ENCODE data around the gene BAG1. TPM values are rescaled to one million over a fixed set of nuclear protein-coding genes. Genes with fewer than 3 reads are reported as not detected.

The BAG1 gene
- total RNA-seq, 2 experiments from 2014 or later, result 47.9 to 65.8 TPM

DNA sequence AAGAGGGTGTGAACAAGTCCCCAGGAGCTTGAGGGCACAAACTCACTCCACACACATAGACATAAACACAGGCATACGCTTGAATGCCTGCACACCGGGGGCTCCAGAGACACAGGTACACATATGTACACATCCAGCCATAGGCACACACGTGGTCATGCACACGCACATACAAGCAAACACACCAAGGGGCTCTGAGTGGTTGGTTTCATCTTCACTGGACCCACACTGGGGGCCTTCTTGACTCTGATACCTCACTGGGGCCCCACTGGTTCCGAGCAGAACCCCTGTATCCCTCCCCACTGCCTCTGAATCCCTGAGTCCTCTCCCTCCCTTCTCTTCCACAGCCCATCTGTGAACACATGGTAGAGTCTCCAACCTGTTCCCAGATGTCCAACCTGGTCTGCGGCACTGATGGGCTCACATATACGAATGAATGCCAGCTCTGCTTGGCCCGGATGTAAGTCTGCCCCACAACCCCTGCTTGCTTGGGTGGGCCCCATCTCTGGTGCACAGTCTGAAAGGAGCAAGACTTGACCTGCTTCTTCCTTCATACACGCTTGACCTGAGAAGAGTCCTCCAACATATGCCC lies 18.1 kb downstream of the BAG1 start:
- ChIA-PET CTCF (no interaction called here), POLR2A (interaction anchor here (0.6 kb wide), 1 partner anchor 61 kb away, joined by 3 read pairs; no protein-coding TSS in a partner anchor)
- Mint-ChIP-seq H3K4me1 (no peaks in the 10 kb centered on the region), H3K27ac (no peak overlapping the region), H3K27me3 (peaks cover 3% of the 10 kb centered on the region), H3K9me3 (ENCODE audit: low read depth) (no peaks in the 10 kb centered on the region), H3K36me3 (ENCODE audit: low read depth) (peaks cover 13% of the 10 kb centered on the region), H3K4me3 (no peak overlapping the region)
- intact Hi-C loops (cut with DNase I, micrococcal nuclease), result loop anchor here in 1 of 2 experiments (5.0 kb wide), 1 partner anchor 59 kb away; no protein-coding TSS in a partner anchor
- ATAC-seq (no peak), DNase-seq (no peak)

DNA sequence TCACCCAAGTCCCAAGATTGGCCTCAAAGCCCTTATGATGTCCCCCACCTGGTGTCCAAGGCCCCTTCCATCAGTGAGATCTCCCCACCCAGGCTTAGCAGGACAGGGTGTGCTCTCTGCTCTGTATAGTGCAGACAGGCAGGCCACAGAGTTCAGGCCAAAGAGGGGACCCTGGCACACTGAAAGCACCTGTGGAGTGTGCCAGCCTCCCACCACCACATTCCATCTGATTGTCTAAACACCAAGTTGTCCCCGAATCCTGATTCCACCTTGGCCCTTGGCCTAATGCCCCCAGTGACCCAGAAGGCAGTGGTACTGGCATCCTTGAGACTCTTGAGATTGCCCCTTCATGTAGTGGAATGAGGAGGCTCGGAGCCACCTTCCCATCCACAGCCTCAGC lies 19.2 kb downstream of the BAG1 start:
- no peak overlapping the region for H3K4me3 Mint-ChIP-seq
- no peak overlapping the region for H3K27ac Mint-ChIP-seq
- CTCF ChIA-PET, result interaction anchor here (0.7 kb wide), 1 partner anchor 172 kb away, joined by 3 read pairs; no protein-coding TSS in a partner anchor
- intact Hi-C loops (cut with DNase I, micrococcal nuclease), result loop anchor here in 1 of 2 experiments (5.0 kb wide), 1 partner anchor 58 kb away; no protein-coding TSS in a partner anchor
- H3K9me3 Mint-ChIP-seq (ENCODE audit: low read depth), result no peaks in the 10 kb centered on the region
- H3K36me3 Mint-ChIP-seq (ENCODE audit: low read depth), result peaks cover 11% of the 10 kb centered on the region
- peaks cover 3% of the 10 kb centered on the region for H3K27me3 Mint-ChIP-seq
- ATAC-seq, result no peak
- DNase-seq, result no peak
- POLR2A ChIA-PET, result no interaction called here
- H3K4me1 Mint-ChIP-seq, result no peaks in the 10 kb centered on the region

DNA sequence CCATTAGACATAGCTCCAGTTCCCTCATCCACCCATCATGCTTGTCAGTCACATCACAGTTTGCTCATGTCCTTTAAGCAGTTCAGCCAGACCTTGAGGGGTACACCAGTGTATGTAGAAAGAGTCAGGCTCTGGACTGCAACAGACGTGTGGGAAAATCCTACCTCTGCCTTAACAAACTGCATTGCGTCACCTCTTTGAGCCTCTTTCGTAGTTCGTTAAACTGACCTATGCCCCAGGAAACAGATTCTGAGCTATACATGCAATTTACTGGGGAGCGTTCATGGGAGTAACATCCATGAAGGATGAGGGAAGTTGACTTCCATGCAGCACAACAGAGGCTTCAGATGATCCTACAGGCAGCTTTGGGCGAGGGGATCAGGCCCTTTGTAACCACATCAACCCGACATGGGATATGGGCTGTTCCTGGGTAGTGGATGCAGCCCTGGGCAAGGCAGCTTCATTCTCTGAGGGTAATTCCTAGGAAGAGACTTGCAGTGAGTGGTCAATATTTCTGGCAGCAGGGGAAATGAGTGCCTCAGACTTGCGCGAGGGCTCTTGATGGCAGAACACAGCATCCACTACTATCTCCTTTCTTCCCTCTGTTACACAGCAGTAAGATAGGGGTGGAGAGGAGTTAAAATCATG lies 20.2 kb downstream of the BAG1 start:
- peaks cover 11% of the 10 kb centered on the region for H3K36me3 Mint-ChIP-seq (ENCODE audit: low read depth)
- peaks cover 3% of the 10 kb centered on the region for H3K27me3 Mint-ChIP-seq
- no peak for DNase-seq
- ChIA-PET POLR2A (interaction anchor here (0.6 to 0.7 kb wide), 2 partner anchors 14 to 664 kb away, joined by 3 read pairs; no protein-coding TSS in a partner anchor), CTCF (interaction anchor here (0.6 to 1.7 kb wide), 4 partner anchors 11 to 180 kb away, joined by 3 to 4 read pairs (median 4); no protein-coding TSS in a partner anchor)
- intact Hi-C loops (cut with DNase I, micrococcal nuclease), result loop anchor here in 1 of 2 experiments (5.0 kb wide), 1 partner anchor 37 kb away; no protein-coding TSS in a partner anchor
- H3K27ac Mint-ChIP-seq, result no peak overlapping the region
- no peaks in the 10 kb centered on the region for H3K9me3 Mint-ChIP-seq (ENCODE audit: low read depth)
- H3K4me3 Mint-ChIP-seq, result no peak overlapping the region
- no peak for ATAC-seq
- H3K4me1 Mint-ChIP-seq, result peaks cover 5% of the 10 kb centered on the region

DNA sequence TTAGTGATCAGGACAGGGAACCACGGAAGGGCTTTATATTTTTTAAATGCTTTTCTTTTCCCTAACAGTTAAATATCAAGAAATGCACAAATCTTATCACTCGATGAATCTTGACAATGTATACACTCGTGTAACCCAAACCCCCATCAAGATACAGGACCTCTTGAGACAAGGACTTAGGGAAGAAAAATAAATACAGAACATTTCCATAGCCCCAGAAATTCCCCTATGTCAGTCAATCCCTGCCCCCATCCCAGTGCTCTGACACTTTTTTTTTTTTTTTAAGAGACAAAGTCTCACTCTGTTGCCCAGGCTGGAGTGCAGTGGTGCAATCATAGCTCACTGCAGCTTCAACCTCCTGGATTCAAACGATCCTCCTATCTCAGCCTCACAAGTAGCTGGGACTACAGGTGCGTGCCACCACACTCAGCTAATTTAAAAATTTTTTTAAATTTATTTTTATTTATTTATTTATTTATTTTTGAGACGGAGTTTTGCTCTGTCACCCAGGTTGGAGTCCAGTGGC lies 21.8 kb downstream of the BAG1 start:
- CTCF ChIA-PET, result interaction anchor here (1.0 to 1.7 kb wide), 4 partner anchors 13 to 132 kb away, joined by 3 to 7 read pairs (median 5); no protein-coding TSS in a partner anchor
- peaks cover 3% of the 10 kb centered on the region for H3K27me3 Mint-ChIP-seq
- peaks cover 5% of the 10 kb centered on the region for H3K4me1 Mint-ChIP-seq
- DNase-seq (no peak), ATAC-seq (no peak)
- no peak overlapping the region for H3K27ac Mint-ChIP-seq
- peaks cover 5% of the 10 kb centered on the region for H3K36me3 Mint-ChIP-seq (ENCODE audit: low read depth)
- H3K9me3 Mint-ChIP-seq (ENCODE audit: low read depth), result no peaks in the 10 kb centered on the region
- POLR2A ChIA-PET, result no interaction called here
- H3K4me3 Mint-ChIP-seq, result no peak overlapping the region
- intact Hi-C loops (cut with DNase I, micrococcal nuclease), result loop anchor here in 1 of 2 experiments (5.0 kb wide), 1 partner anchor 35 kb away; no protein-coding TSS in a partner anchor

DNA sequence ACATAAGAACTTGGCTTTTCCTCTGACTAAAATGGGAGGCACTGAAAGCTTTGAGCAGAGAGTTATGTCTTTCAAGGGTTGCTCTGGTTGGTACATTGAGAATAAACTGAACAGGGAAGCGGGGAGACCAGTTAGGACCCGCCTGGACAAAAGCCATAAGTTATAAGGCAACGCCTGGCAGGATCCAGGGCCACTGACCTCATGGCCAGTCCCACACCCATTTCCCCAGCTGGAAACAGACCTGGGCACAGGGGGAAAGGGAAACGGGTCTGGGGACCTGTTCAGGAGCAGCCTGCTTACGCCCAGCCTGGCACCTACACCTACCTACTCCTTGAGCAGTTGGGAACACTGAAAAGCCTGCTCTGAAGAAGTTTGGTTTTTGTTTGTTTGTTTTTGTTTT lies 23.2 kb downstream of the BAG1 start:
- peaks cover 5% of the 10 kb centered on the region for H3K4me1 Mint-ChIP-seq
- H3K27me3 Mint-ChIP-seq, result peaks cover 3% of the 10 kb centered on the region
- H3K36me3 Mint-ChIP-seq (ENCODE audit: low read depth), result no peaks in the 10 kb centered on the region
- H3K4me3 Mint-ChIP-seq, result no peak overlapping the region
- ATAC-seq (no peak), DNase-seq (no peak)
- H3K9me3 Mint-ChIP-seq (ENCODE audit: low read depth), result no peaks in the 10 kb centered on the region
- no peak overlapping the region for H3K27ac Mint-ChIP-seq
- ChIA-PET POLR2A (no interaction called here), CTCF (interaction anchor here (1.1 to 1.7 kb wide), 3 partner anchors 15 to 862 kb away, joined by 4 to 7 read pairs (median 4); no protein-coding TSS in a partner anchor)
- intact Hi-C loops (cut with DNase I, micrococcal nuclease), result loop anchor here in 1 of 2 experiments (5.0 kb wide), 1 partner anchor 34 kb away; no protein-coding TSS in a partner anchor

DNA sequence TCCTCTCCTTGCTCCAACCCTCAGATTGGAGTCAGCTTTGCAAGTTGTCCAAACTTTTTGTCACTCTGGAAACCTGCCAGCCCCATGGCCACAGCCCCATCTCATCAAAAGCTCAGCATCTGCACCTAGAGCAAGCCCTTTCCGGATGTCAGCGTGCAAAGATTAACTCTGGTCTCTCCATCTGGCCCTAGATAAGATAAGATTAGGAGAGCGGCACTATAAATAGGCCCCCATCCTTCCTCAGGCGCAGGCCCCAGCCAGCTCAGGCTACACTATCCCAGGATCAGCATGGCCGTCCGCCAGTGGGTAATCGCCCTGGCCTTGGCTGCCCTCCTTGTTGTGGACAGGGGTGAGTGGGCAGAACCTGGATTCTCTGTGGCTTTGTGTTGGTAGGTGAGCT lies 24.6 kb downstream of the BAG1 start, which contains the start of gene SPINK4:
TSS of gene SPINK4 (plus strand) at position 247 of the 400 bp plus-strand sequence. CDS start at position 289, 42 bp downstream.
- Mint-ChIP-seq H3K9me3 (ENCODE audit: low read depth) (no peaks in the 10 kb centered on the region), H3K27ac (no peak within 1 kb of the TSS), H3K36me3 (ENCODE audit: low read depth) (no peaks in the 10 kb centered on the region), H3K4me1 (peaks cover 5% of the 10 kb centered on the region), H3K4me3 (no peak within 1 kb of the TSS), H3K27me3 (peaks cover 3% of the 10 kb centered on the region)
- ChIA-PET CTCF (interaction anchor here (0.6 to 1.2 kb wide), 2 partner anchors 14 to 39 kb away, joined by 3 to 4 read pairs; no protein-coding TSS in a partner anchor), POLR2A (interaction anchor here (0.7 kb wide), 1 partner anchor 10 kb away, joined by 3 read pairs; no protein-coding TSS in a partner anchor)
- DNase-seq (no peak), ATAC-seq (no peak)
- intact Hi-C loops (cut with DNase I, micrococcal nuclease), result loop anchor here in 1 of 2 experiments (5.0 kb wide), 1 partner anchor 33 kb away; no protein-coding TSS in a partner anchor

DNA sequence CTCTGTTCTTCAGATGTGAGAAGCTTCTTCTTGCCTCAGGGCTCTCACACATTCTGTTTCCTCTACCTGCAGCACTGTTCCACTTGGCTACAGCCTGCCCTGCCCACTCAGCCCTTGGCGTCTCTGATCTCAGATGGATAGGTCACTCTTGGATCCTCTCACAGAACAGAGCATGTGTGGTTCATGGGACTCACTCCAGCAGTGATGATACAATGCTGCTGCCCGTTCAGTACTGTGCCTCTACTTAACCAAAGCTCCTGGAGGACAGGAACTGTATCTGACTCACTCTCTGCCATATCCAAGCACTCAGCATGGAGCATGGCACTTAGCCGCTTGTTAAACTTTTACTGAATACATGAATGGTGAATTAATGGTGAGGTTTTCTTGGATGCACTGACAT lies 27.9 kb downstream of the BAG1 start:
- peaks cover 5% of the 10 kb centered on the region for H3K4me1 Mint-ChIP-seq
- no peak overlapping the region for H3K4me3 Mint-ChIP-seq
- DNase-seq (no peak), ATAC-seq (no peak)
- H3K27ac Mint-ChIP-seq, result no peak overlapping the region
- no peaks in the 10 kb centered on the region for H3K27me3 Mint-ChIP-seq
- no peaks in the 10 kb centered on the region for H3K9me3 Mint-ChIP-seq (ENCODE audit: low read depth)
- CTCF ChIA-PET, result interaction anchor here (0.6 to 3.1 kb wide), 3 partner anchors 10 to 285 kb away, joined by 4 to 12 read pairs (median 4); no protein-coding TSS in a partner anchor
- POLR2A ChIA-PET, result no interaction called here
- intact Hi-C loops (cut with DNase I, micrococcal nuclease), result no loop called here
- H3K36me3 Mint-ChIP-seq (ENCODE audit: low read depth), result no peaks in the 10 kb centered on the region

DNA sequence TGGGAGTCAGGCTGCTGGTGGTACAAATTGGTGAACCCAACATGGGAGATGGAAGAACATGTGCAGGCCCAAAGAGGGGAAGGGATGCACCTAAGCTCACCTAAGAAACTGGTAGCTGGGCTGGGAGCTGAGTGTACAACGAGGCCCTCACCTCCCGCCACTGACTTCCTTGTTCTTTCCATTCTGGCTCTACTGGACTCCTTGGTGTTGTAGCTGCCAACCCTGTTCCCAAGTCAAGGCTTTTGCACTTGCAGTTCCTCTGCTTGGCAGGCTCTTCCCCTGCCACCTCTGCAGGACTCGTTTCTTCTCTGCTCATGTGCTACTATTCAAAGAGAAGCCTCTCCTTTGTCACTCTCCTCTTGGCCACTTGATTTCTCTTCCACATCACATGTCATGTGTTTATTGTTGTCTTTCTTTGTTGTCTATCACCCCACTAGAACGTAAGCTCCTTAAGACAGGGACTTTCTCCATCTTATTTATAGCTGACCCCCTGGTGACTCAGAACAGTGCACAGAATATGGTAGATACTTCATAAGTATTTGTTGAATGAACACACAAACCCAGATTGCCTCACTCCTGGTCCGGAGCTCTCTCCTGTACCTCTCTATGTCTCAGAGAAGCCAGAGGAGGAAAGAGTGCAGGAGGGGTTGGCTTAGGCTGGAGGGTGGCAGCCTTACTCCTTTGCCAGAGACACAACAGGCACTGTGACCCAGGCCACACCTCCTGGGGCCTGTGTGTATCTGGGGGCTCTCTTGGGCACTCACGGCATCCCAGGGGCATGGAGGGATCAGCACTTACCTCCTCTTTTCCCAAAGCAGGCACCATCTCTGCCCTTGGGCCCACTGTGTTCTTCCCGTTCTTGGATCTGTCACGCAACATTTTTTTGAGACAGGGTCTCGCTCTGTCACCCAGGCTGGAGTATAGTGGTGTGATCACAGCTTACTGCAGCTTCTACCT lies 29.7 kb downstream of the BAG1 start:
- H3K4me3 Mint-ChIP-seq, result no peak overlapping the region
- no peaks in the 10 kb centered on the region for H3K36me3 Mint-ChIP-seq (ENCODE audit: low read depth)
- no peak for ATAC-seq
- ChIA-PET CTCF (interaction anchor here (0.6 to 2.2 kb wide), 4 partner anchors 9 to 230 kb away, joined by 3 to 9 read pairs (median 4); no protein-coding TSS in a partner anchor), POLR2A (interaction anchor here (0.6 to 1.1 kb wide), 2 partner anchors 159 to 163 kb away, joined by 3 to 4 read pairs; partner anchors contain the start of gene SMU1)
- H3K9me3 Mint-ChIP-seq (ENCODE audit: low read depth), result no peaks in the 10 kb centered on the region
- H3K27ac Mint-ChIP-seq, result no peak overlapping the region
- intact Hi-C loops (cut with DNase I, micrococcal nuclease), result no loop called here
- no peak for DNase-seq
- H3K27me3 Mint-ChIP-seq, result no peaks in the 10 kb centered on the region
- H3K4me1 Mint-ChIP-seq, result peaks cover 3% of the 10 kb centered on the region

DNA sequence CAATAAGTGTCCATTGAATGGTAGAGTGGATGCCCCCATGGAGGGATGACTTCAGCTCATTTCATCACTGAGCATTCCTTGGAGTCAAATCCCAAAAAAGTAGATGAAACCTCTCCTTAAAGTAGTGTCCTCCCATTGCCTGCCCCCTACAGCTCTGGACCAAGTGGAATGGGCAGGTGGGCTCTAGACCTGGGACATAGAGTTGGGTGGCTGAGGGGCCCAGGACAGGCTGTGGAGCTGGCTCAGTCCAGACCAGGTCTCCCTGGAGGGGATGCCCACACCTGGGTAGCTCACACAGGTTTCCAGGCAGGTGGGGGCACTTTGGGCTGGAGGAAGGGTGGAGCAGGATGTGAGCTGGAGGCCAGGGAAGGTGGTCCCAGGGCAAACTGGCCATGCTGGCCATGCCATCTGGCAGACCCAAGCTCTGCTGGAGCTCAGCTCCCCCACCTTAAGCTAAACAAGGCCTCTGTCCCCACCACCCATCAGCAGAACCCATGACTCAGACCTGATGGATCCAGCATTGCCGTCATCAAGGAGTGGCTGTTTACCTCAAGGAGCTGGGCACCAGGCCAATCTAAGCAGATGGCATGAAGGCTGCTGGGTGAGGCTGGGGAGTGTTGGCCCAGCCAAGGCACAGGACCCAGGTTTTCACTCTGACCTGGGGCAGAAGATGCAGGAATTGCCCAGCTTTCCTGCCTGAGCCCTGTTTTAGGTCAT lies 30.7 kb downstream of the BAG1 start:
- ChIA-PET POLR2A (interaction anchor here (0.6 to 1.1 kb wide), 2 partner anchors 158 to 162 kb away, joined by 3 to 4 read pairs; partner anchors contain the start of gene SMU1), CTCF (interaction anchor here (0.6 to 2.2 kb wide), 5 partner anchors 8 to 182 kb away, joined by 4 to 9 read pairs (median 4); no protein-coding TSS in a partner anchor)
- H3K4me3 Mint-ChIP-seq, result no peak overlapping the region

DNA sequence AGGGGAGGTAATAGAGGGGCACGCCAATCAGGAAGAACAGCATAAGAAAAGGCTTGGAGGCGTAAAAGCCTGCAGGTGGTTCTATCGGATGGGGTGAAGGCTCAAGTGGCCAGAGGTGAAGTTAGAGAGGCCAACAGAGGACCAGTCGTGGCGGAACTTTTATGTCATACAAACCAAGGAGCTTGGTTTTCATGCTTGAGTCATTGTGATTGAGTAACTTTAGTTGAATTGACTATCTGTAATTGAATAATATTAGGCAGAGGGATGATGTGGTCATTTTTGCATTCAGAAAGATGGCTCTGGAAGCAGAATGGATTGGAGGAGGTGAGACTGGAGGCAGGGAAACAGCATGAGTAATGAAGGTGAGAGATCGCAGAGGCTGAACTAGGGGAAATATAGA lies 31.7 kb downstream of the BAG1 start:
- ATAC-seq (no peak), DNase-seq (no peak)
- intact Hi-C loops (cut with DNase I, micrococcal nuclease), result no loop called here
- ChIA-PET POLR2A (no interaction called here), CTCF (no interaction called here)
- H3K4me1 Mint-ChIP-seq, result no peaks in the 10 kb centered on the region
- no peaks in the 10 kb centered on the region for H3K27me3 Mint-ChIP-seq
- H3K4me3 Mint-ChIP-seq, result no peak overlapping the region
- H3K36me3 Mint-ChIP-seq (ENCODE audit: low read depth), result no peaks in the 10 kb centered on the region
- H3K27ac Mint-ChIP-seq, result no peak overlapping the region
- H3K9me3 Mint-ChIP-seq (ENCODE audit: low read depth), result no peaks in the 10 kb centered on the region

More for the DNA sequence above, 30.7 kb downstream of the BAG1 start:
- intact Hi-C loops (cut with DNase I, micrococcal nuclease), result no loop called here
- Mint-ChIP-seq H3K4me1 (no peaks in the 10 kb centered on the region), H3K36me3 (ENCODE audit: low read depth) (no peaks in the 10 kb centered on the region), H3K27me3 (no peaks in the 10 kb centered on the region), H3K9me3 (ENCODE audit: low read depth) (no peaks in the 10 kb centered on the region), H3K27ac (no peak overlapping the region)
- DNase-seq (peak; percentile 32), ATAC-seq (peak; percentile 47)
